OCI-LY3 (cell line): ENCODE data around the gene ABHD17B.

Experiments
- EZH2phosphoT487 ChIP-seq: fragments of 200-600 bp; shearing (Covaris generic); IDR thresholded peaks from 2 replicates; pipeline ENCODE4 v1.6.1; 2018; ENCODE audit warnings: antibody characterized with exemption, mixed run types, low read depth
- TF ChIP-seq, protein P1 (sequence below): fragments of 200-600, 300-600 bp; sonication (generic); IDR thresholded peaks from 2 replicates; pipeline ENCODE4 v1.5.1; 2014; ENCODE audit warnings: antibody characterized with exemption, low read length, low read depth

DNA sequence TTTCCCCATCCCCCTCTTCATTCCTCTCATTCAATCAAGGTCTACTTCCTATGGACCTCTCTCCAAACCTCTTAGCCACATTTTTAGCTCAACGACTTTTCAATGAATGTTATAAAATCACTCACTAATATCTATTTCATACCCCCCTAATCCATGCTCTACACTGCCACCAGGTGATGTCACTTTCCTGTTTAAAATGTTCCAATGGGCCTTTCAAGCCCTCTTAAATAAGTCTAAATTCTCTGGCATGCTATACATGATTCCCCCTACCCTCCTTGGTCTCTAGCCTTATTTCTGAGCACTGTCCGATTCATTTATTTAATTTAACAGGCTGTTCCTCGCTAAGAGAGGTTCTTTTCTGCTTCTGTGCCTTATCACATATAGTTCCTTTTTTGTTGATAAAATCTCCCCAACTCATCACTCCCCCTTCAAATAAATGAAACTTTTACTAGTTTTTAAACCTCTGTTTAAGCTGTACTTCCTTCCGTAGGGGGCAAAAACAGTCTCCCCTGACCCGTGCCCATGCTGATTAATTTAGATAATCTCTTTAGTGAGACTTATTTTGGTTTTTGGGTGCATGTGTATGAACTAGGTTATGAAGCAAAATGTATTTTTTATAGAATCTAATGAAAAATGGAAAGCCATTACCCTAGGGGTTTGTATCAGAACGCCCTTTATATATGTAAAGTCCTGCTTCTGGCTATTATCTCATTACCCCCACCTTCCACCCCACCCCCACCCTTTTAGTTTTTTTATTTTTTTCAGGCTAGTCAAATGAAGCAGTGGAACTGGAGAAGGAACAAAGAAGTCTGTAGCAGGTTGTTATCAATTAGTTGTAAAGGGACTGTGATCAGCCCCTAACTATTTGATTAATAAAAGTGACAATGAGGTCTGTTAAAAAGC lies 9.0 kb downstream of the ABHD17B start:
- TF ChIP-seq, protein P1, sequence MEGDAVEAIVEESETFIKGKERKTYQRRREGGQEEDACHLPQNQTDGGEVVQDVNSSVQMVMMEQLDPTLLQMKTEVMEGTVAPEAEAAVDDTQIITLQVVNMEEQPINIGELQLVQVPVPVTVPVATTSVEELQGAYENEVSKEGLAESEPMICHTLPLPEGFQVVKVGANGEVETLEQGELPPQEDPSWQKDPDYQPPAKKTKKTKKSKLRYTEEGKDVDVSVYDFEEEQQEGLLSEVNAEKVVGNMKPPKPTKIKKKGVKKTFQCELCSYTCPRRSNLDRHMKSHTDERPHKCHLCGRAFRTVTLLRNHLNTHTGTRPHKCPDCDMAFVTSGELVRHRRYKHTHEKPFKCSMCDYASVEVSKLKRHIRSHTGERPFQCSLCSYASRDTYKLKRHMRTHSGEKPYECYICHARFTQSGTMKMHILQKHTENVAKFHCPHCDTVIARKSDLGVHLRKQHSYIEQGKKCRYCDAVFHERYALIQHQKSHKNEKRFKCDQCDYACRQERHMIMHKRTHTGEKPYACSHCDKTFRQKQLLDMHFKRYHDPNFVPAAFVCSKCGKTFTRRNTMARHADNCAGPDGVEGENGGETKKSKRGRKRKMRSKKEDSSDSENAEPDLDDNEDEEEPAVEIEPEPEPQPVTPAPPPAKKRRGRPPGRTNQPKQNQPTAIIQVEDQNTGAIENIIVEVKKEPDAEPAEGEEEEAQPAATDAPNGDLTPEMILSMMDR, result peak; percentile 36
- TF ChIP-seq EZH2phosphoT487, result no peak
